PC-9 (cell line): ENCODE data around the gene ACSL1. TPM values are rescaled to one million over a fixed set of nuclear protein-coding genes. Genes with fewer than 3 reads are reported as not detected.

ENCODE experiments used
- BruUV-seq: library from RNA; stranded (reverse); fragments of 400-500 nt; replicated peaks from 2 replicates; lab custom pipeline; 2021; lab: Mats Ljungman, UMichigan
- CTCF ChIA-PET: fragments of 300-600 bp; sonication (Branson Sonifier 250); formaldehyde crosslinking; loops from one replicate; lab custom pipeline; 2022; ENCODE audit warnings: antibody characterized with exemption; lab: Charles Lee
- POLR2A ChIA-PET: fragments of 300-600 bp; sonication (Branson Sonifier 250); formaldehyde crosslinking; loops from one replicate; lab custom pipeline; 2022; ENCODE audit warnings: antibody characterized with exemption; ENCODE audit not compliant: unreplicated experiment; lab: Charles Lee
- DNase-seq, 2 experiments: peaks; one replicate each; pipeline versions ENCODE4 v3.0.0 to v3.0.0-alpha.2; 2015 to 2022; ENCODE audit warnings: mixed read lengths in 1 of 2
- H2AFZ ChIP-seq: fragments of 200-600 bp; sonication (generic); 2 replicates; pipeline ENCODE4 v1.8.1; 2017; ENCODE audit warnings: antibody characterized with exemption
- H3F3A ChIP-seq: fragments of 200-600 bp; sonication (generic); 2 replicates; pipeline ENCODE4 v1.8.1; 2017; ENCODE audit warnings: antibody characterized with exemption, mild to moderate bottlenecking, low read depth; ENCODE audit not compliant: insufficient read depth
- H3K27ac ChIP-seq: fragments of 200-600 bp; sonication (generic); 2 replicates; pipeline ENCODE4 v1.6.1; 2016; ENCODE audit warnings: mixed run types
- H3K27me3 ChIP-seq: fragments of 200-600 bp; sonication (generic); 2 replicates; pipeline ENCODE4 v1.6.1; 2016; ENCODE audit warnings: low read depth, mixed run types; ENCODE audit not compliant: insufficient read depth
- H3K36me3 ChIP-seq: fragments of 200-600 bp; sonication (generic); 2 replicates; pipeline ENCODE4 v1.6.1; 2016; ENCODE audit warnings: low read depth, mixed run types
- H3K4me1 ChIP-seq: fragments of 200-600 bp; sonication (generic); replicated peaks from 2 replicates; pipeline ENCODE4 v1.6.1; 2016; ENCODE audit warnings: mixed run types; ENCODE audit not compliant: insufficient read depth
- H3K4me2 ChIP-seq: fragments of 200-600 bp; sonication (generic); 2 replicates; pipeline ENCODE4 v1.6.1; 2017; ENCODE audit warnings: mixed run types
- H3K4me3 ChIP-seq: fragments of 200-600 bp; sonication (generic); 2 replicates; pipeline ENCODE4 v1.6.1; 2016; ENCODE audit warnings: mixed run types
- H3K79me2 ChIP-seq: fragments of 200-600 bp; sonication (generic); 2 replicates; pipeline ENCODE4 v1.6.1; 2017; ENCODE audit warnings: low read depth, mixed run types
- H3K9me2 ChIP-seq: fragments of 200-600 bp; sonication (generic); 2 replicates; pipeline ENCODE4 v1.8.1; 2017; ENCODE audit warnings: mild to moderate bottlenecking; ENCODE audit not compliant: insufficient read depth
- H3K9me3 ChIP-seq: fragments of 200-600 bp; sonication (generic); 2 replicates; pipeline ENCODE4 v1.8.1; 2016; ENCODE audit warnings: low read depth; ENCODE audit not compliant: insufficient read depth
- H4K20me1 ChIP-seq: fragments of 200-600 bp; sonication (generic); 2 replicates; pipeline ENCODE4 v1.8.1; 2017; ENCODE audit not compliant: insufficient read depth
- CTCF ChIP-seq: fragments of 200-600 bp; sonication (generic); conservative IDR thresholded peaks from 2 replicates; pipeline ENCODE4 v1.6.1; 2017; ENCODE audit warnings: mixed run types, antibody characterized with exemption, mild to moderate bottlenecking, moderate library complexity
- EZH2 ChIP-seq: fragments of 200-600 bp; sonication (generic); IDR thresholded peaks from 2 replicates; pipeline ENCODE4 v1.8.0; 2017; ENCODE audit warnings: antibody characterized with exemption, low read depth
- intact Hi-C: fragments of 100-400 bp; cut with micrococcal nuclease; formaldehyde crosslinking; loops from one replicate; pipeline ENCODE4 v1.10.0; 2022; ENCODE audit not compliant: unreplicated experiment
- total RNA-seq: library from RNA; stranded (reverse); gene quantifications from 2 replicates; pipeline ENCODE4 v1.2.3, GENCODE V29; 2021

Gene ACSL1
- total RNA-seq, 1 experiment from 2014 or later: 96.6 TPM

- Histone ChIP-seq H3K79me2 (no peaks in the 10 kb centered on the region), H3K9me2 (no peaks in the 10 kb centered on the region), H3K4me1 (no peaks in the 10 kb centered on the region), H3K27me3 (no peaks in the 10 kb centered on the region), H3K9me3 (no peaks in the 10 kb centered on the region), H3F3A (no peaks in the 10 kb centered on the region), H3K27ac (no peak overlapping the region), H3K4me2 (no peak overlapping the region), H4K20me1 (no peaks in the 10 kb centered on the region), H2AFZ (no peak overlapping the region), H3K4me3 (no peak overlapping the region), H3K36me3 (no peaks in the 10 kb centered on the region)
- TF ChIP-seq CTCF (no peak), EZH2 (no peak)
- BruUV-seq: no TSS peak
- CTCF ChIA-PET: no interaction called here
- intact Hi-C loops: no loop called here
- POLR2A ChIA-PET: interaction anchor here (0.6 kb wide), 1 partner anchor 19 kb away, joined by 5 read pairs; no protein-coding TSS in a partner anchor
- no peak for DNase-seq
Measured at GRCh38 chr4:184774152-184774551, 51.6 kb downstream of the ACSL1 start.

GRCh38 chr4:184771416-184771815 lies 54.4 kb downstream of the ACSL1 start:
- POLR2A ChIA-PET: no interaction called here
- no peaks in the 10 kb centered on the region for H3K4me1 ChIP-seq
- no peaks in the 10 kb centered on the region for H3K9me3 ChIP-seq
- H3F3A ChIP-seq: no peaks in the 10 kb centered on the region
- no peak for TF ChIP-seq CTCF
- TF ChIP-seq EZH2: no peak
- H3K79me2 ChIP-seq: no peaks in the 10 kb centered on the region
- no TSS peak for BruUV-seq
- CTCF ChIA-PET: no interaction called here
- no peak overlapping the region for H3K4me3 ChIP-seq
- intact Hi-C loops: no loop called here
- H3K9me2 ChIP-seq: no peaks in the 10 kb centered on the region
- H2AFZ ChIP-seq: no peak overlapping the region
- H4K20me1 ChIP-seq: no peaks in the 10 kb centered on the region
- H3K27me3 ChIP-seq: no peaks in the 10 kb centered on the region
- H3K27ac ChIP-seq: no peak overlapping the region
- no peak overlapping the region for H3K4me2 ChIP-seq
- no peaks in the 10 kb centered on the region for H3K36me3 ChIP-seq
- no peak for DNase-seq

- no peaks in the 10 kb centered on the region for H3K79me2 ChIP-seq
- CTCF ChIA-PET: no interaction called here
- intact Hi-C loops: no loop called here
- no peaks in the 10 kb centered on the region for H3F3A ChIP-seq
- no peak overlapping the region for H3K4me3 ChIP-seq
- no peaks in the 10 kb centered on the region for H3K36me3 ChIP-seq
- no TSS peak for BruUV-seq
- no peaks in the 10 kb centered on the region for H3K9me2 ChIP-seq
- no peaks in the 10 kb centered on the region for H3K9me3 ChIP-seq
- H3K27ac ChIP-seq: no peak overlapping the region
- TF ChIP-seq CTCF (no peak), EZH2 (no peak)
- H3K27me3 ChIP-seq: no peaks in the 10 kb centered on the region
- DNase-seq: no peak
- no peaks in the 10 kb centered on the region for H4K20me1 ChIP-seq
- no peak overlapping the region for H2AFZ ChIP-seq
- H3K4me1 ChIP-seq: no peaks in the 10 kb centered on the region
- POLR2A ChIA-PET: no interaction called here
- H3K4me2 ChIP-seq: no peak overlapping the region
Measured at GRCh38 chr4:184769141-184769765, 56.5 kb downstream of the ACSL1 start.
